GM12873 (cell line): Measurements from ENCODE around the gene BEGAIN.

Experiments used
- CTCF ChIP-seq: IDR thresholded peaks from 2 replicates; pipeline ENCODE4 v1.5.1; 2012; ENCODE audit warnings: low read depth, mild to moderate bottlenecking, moderate library complexity, low read length, control low read depth; ENCODE audit not compliant: insufficient read depth; ENCODE audit errors: missing control alignments

The BEGAIN gene

DNA sequence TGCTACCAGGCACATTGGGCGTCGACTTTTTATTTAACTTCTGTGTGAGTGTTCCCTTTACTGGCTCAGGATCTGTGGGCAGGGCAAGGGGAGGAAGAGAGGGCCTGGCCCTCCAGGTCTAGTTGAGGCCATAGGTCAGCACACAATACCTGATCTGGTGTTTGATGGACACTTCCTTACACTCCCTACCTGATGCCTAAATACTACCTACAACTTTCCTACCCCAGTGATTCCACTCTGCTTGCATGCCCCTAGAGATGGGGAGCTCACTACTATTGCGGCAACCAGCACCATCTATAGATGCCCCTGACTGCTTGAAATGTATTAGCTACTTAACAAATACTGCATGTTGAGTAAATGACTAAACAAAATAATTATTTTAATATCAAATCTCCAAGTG, 20.8 kb upstream of the BEGAIN start:
- TF ChIP-seq CTCF, result no peak

DNA sequence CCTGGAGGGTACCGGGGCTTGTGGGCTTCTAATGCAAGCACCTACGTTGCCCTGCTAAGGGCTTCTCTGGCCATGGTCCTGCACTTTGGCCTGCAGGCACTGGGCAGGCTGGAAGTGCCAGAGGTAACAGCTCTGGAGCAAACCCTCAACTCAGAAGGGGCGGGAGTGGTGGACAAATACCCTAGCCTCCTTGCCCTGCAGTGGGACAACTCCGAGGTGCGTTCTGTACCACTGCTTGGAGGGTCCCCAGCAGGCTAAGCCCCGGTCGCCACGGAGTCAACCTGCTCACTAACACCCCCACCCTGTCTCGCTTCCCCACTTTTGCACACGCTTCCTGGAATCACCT, 20.4 kb upstream of the BEGAIN start:
- TF ChIP-seq CTCF, result no peak

GRCh38 chr14:100606687-100607610, 19.7 kb upstream of the BEGAIN start:
- no peak for TF ChIP-seq CTCF

DNA sequence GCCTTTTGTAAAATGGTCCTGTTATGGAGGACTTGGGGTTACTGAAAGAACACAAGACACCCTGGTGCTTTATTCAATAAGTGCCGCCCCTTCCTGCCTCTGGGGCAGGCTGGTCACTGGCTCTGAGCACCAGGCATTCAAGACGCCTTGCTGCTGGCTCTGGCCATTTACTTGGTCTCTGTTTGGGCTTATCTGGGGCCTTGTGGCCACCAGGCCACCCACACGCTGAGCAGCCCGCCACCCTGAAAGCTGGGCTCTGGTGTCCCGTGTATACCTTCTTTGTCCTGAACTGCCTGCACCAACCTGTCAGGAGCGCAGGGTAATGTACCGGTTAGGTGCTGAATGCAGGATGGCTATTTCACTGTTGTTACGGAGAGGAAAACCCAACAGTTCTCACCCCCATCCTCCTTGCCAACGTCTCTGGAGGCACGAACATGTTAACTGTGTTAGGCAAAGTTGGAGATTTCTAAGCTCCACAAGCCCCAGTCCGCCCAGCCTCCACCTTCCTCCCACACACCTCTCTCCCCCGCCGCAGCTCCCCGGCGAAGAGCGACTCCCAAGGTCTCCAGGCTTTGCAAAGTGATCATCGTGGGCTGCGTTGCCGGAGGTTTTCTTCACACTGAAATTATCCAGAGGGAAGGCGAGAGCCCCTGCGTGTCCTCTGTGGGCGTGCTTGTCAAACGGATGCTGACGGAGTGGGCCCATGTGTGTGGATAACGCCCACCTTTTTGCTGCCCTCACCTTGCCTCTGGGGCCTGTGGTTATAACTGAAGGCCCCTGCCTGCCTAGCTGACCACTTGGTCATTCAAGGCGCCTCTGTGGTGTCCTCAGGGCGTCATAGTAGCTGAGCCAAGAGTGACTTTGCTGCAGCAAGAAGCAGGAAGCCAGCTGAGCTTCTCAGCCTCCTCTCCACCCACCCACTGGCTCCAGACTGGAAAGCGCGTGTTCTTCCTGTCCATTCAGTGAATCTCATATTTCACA, 18.8 kb upstream of the BEGAIN start:
- TF ChIP-seq CTCF, result no peak

- TF ChIP-seq CTCF, result no peak
Observed at GRCh38 chr14:100605230-100605629, 18.0 kb upstream of the BEGAIN start.

DNA sequence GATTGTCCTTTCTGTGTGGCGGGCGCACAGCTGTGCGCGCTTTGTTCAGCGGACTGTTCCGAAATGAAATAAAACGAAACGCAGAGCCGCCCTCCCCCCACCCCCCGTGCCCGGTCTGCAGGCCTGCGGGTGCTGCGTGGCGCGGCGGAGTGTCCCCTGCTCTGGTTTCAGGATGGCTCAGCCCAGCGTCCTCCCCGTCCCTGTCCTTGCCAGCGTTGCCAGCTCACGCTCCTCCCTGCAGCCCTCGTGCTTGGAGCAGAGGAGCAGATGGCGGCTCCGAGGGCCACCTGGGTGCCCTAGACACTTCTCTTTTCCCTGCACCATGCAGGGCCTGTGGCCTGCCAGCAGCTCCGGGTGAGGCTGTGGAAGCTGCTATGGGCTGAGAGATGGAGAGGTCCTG, 17.5 kb upstream of the BEGAIN start:
- no peak for TF ChIP-seq CTCF

GRCh38 chr14:100604121-100604501, 16.9 kb upstream of the BEGAIN start:
- TF ChIP-seq CTCF, result no peak
